Body of pancreas (tissue), 4 donors: Measurements from ENCODE around the gene KLHL29. TPM values are rescaled to one million over a fixed set of nuclear protein-coding genes. Genes with fewer than 3 reads are reported as not detected.

Experiments used
- ATAC-seq: fragments of 150-250 bp; one replicate; pipeline ENCODE4 v1.9.1; 2016
- DNase-seq, 4 donors: peaks; one replicate each; pipeline ENCODE4 v3.0.0-alpha.2; 2019
- H3K27ac ChIP-seq, 4 donors: fragments of 200-600 bp; sonication (generic); 1 replicate in 3 of 4; 2 replicates in 1 of 4; pipeline versions ENCODE4 v1.5.1 to v1.6.1; 2016 to 2019; ENCODE audit warnings: mild to moderate bottlenecking in 1 of 4, mixed read lengths in 1 of 4, moderate library complexity in 1 of 4
- H3K27me3 ChIP-seq, 2 donors: fragments of 200-600 bp; sonication (generic); one replicate each; pipeline ENCODE4 v1.6.0; 2016; ENCODE audit warnings: mild to moderate bottlenecking in 1 of 2
- H3K36me3 ChIP-seq, 2 donors: fragments of 200-600 bp; sonication (generic); replicated peaks in 1 of 2; 2 replicates each; pipeline ENCODE4 v1.5.1; 2016; ENCODE audit warnings: low read depth in 2 of 2; ENCODE audit not compliant: insufficient read depth in 1 of 2
- H3K4me1 ChIP-seq: fragments of 200-600 bp; sonication (generic); one replicate; pipeline ENCODE4 v1.6.0; 2016
- H3K4me3 ChIP-seq, 2 donors: fragments of 200-600 bp; sonication (generic); 1 replicate in 1 of 2; 2 replicates in 1 of 2; pipeline ENCODE4 v1.5.1; 2016 to 2019
- H3K9me3 ChIP-seq, 3 donors: fragments of 200-600 bp; sonication (generic); 1 replicate in 2 of 3; 2 replicates in 1 of 3; pipeline ENCODE4 v1.5.1; 2016
- CTCF ChIP-seq, 7 experiments: fragments of 450-650 bp in 4 of 7; fragments of 200-600 bp in 3 of 7; sonication (generic) in 3 of 7; IDR thresholded peaks; one replicate each; pipeline ENCODE4 v1.5.1; 2016 to 2019; ENCODE audit warnings: antibody characterized with exemption in 7 of 7
- POLR2A ChIP-seq, 3 donors: fragments of 450-650 bp; IDR thresholded peaks; one replicate each; pipeline ENCODE4 v1.6.1; 2016; ENCODE audit warnings: antibody characterized with exemption in 3 of 3, mild to moderate bottlenecking in 2 of 3
- WGBS, 2 donors: methylation state at CpG; one replicate each; pipeline ENCODE4 v1.1.5; 2017; 5-methylcytosine and 5-hydroxymethylcytosine counted together
- intact Hi-C: fragments of 100-400 bp; cut with DNase I; formaldehyde crosslinking; loops from one replicate; pipeline ENCODE4 v1.15.1; 2023
- total RNA-seq, 2 donors: library from RNA; depleted of rRNA; stranded (reverse); fragments of >200 nt; gene quantifications; one replicate each; pipeline ENCODE4 v1.1.0, GENCODE V29; 2016

KLHL29 gene
- total RNA-seq, 2 donors from 2014 or later = 4.0 to 4.4 TPM

DNA sequence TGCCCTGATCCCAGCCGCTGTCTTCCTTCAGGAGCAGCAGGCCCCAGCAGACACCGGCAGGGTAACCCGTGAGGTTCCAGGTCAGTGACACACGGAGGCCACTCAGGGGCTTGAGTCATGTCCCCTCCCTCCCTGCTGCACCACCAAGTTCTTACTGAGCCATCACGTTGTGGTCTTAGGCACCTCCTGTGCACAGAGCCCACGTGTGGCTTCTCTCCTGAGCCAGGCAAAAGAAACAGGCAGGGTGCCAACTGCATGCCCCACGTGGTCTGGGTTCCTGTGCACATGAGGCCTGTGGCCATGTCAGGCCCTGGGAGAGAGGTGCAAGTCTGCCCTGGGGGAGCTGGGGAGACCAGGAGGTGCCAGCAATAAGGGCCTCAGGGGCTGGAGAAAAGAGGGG, 264.8 kb downstream of the KLHL29 start:
- Histone ChIP-seq H3K27me3 (no peaks in the 10 kb centered on the region), H3K36me3 (no peaks in the 10 kb centered on the region), H3K27ac (no peak overlapping the region), H3K4me1 (no peaks in the 10 kb centered on the region), H3K9me3 (no peaks in the 10 kb centered on the region), H3K4me3 (no peak overlapping the region)
- WGBS, 2 donors = 13 to 46% methylated on average over 3 to 7 of the region's 7 CpGs
- TF ChIP-seq CTCF (IDR thresholded peaks at IDR 0.05) = no peak
- no peak for TF ChIP-seq POLR2A (IDR thresholded peaks at IDR 0.05)
- peak in 3 of 4 donors; percentile 19 to 54 (median 47) for DNase-seq
- ATAC-seq = no peak
- intact Hi-C loops = no loop called here

- intact Hi-C loops = no loop called here
- H3K27me3 ChIP-seq = no peaks in the 10 kb centered on the region
- H3K4me1 ChIP-seq = no peaks in the 10 kb centered on the region
- DNase-seq = no peak
- H3K36me3 ChIP-seq = no peaks in the 10 kb centered on the region
- TF ChIP-seq POLR2A (IDR thresholded peaks at IDR 0.05) = no peak
- TF ChIP-seq CTCF (IDR thresholded peaks at IDR 0.05) = no peak
- H3K4me3 ChIP-seq = no peak overlapping the region
- no peak for ATAC-seq
- H3K9me3 ChIP-seq = no peaks in the 10 kb centered on the region
- no peak overlapping the region for H3K27ac ChIP-seq
- WGBS, 2 donors = 73 to 85% methylated on average over 10 of the region's 10 CpGs
Observed at GRCh38 chr2:23651187-23652080, 266.5 kb downstream of the KLHL29 start.

GRCh38 chr2:23653326-23653725, 268.3 kb downstream of the KLHL29 start:
- no peaks in the 10 kb centered on the region for H3K27me3 ChIP-seq
- TF ChIP-seq CTCF (IDR thresholded peaks at IDR 0.05) = no peak
- TF ChIP-seq POLR2A (IDR thresholded peaks at IDR 0.05) = no peak
- no peaks in the 10 kb centered on the region for H3K36me3 ChIP-seq
- H3K9me3 ChIP-seq = no peaks in the 10 kb centered on the region
- ATAC-seq (no peak), DNase-seq (no peak)
- intact Hi-C loops = no loop called here
- H3K4me1 ChIP-seq = no peaks in the 10 kb centered on the region
- no peak overlapping the region for H3K27ac ChIP-seq
- WGBS, 2 donors = 69 to 82% methylated on average over 7 of the region's 7 CpGs
- no peak overlapping the region for H3K4me3 ChIP-seq

- 82 to 87% methylated on average over 6 of the region's 6 CpGs for WGBS, 2 donors
Observed at GRCh38 chr2:23654756-23655155, 269.8 kb downstream of the KLHL29 start.

More at GRCh38 chr2:23654756-23655155, 269.8 kb downstream of the KLHL29 start:
- no peak for TF ChIP-seq CTCF (IDR thresholded peaks at IDR 0.05)
- TF ChIP-seq POLR2A (IDR thresholded peaks at IDR 0.05) = no peak
- H3K4me1 ChIP-seq = no peaks in the 10 kb centered on the region
- no peaks in the 10 kb centered on the region for H3K36me3 ChIP-seq
- no peak overlapping the region for H3K27ac ChIP-seq
- ATAC-seq (no peak), DNase-seq (no peak)
- intact Hi-C loops = no loop called here
- no peak overlapping the region for H3K4me3 ChIP-seq
- H3K9me3 ChIP-seq = no peaks in the 10 kb centered on the region
- H3K27me3 ChIP-seq = no peaks in the 10 kb centered on the region
